KOPT-K1 (cell line): ENCODE measurements around the gene CCKAR.

Experiments used
- H3K27ac ChIP-seq: fragments of 200-600 bp; sonication (generic); 2 replicates; pipeline ENCODE4 v1.5.1; 2016; ENCODE audit warnings: antibody characterized with exemption, mild to moderate bottlenecking, low read depth, low read length; ENCODE audit not compliant: poor library complexity, severe bottlenecking
- H3K36me3 ChIP-seq: fragments of 200-600 bp; sonication (generic); 2 replicates; pipeline ENCODE4 v1.5.1; 2017; ENCODE audit warnings: antibody characterized with exemption, mild to moderate bottlenecking, low read length, moderate library complexity; ENCODE audit not compliant: insufficient read depth
- H3K9me3 ChIP-seq: fragments of 200-600 bp; sonication (generic); 2 replicates; pipeline ENCODE4 v1.5.1; 2017; ENCODE audit warnings: antibody characterized with exemption, low read length, mild to moderate bottlenecking; ENCODE audit not compliant: insufficient read depth, poor library complexity, severe bottlenecking

Gene CCKAR, protein sequence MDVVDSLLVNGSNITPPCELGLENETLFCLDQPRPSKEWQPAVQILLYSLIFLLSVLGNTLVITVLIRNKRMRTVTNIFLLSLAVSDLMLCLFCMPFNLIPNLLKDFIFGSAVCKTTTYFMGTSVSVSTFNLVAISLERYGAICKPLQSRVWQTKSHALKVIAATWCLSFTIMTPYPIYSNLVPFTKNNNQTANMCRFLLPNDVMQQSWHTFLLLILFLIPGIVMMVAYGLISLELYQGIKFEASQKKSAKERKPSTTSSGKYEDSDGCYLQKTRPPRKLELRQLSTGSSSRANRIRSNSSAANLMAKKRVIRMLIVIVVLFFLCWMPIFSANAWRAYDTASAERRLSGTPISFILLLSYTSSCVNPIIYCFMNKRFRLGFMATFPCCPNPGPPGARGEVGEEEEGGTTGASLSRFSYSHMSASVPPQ

DNA sequence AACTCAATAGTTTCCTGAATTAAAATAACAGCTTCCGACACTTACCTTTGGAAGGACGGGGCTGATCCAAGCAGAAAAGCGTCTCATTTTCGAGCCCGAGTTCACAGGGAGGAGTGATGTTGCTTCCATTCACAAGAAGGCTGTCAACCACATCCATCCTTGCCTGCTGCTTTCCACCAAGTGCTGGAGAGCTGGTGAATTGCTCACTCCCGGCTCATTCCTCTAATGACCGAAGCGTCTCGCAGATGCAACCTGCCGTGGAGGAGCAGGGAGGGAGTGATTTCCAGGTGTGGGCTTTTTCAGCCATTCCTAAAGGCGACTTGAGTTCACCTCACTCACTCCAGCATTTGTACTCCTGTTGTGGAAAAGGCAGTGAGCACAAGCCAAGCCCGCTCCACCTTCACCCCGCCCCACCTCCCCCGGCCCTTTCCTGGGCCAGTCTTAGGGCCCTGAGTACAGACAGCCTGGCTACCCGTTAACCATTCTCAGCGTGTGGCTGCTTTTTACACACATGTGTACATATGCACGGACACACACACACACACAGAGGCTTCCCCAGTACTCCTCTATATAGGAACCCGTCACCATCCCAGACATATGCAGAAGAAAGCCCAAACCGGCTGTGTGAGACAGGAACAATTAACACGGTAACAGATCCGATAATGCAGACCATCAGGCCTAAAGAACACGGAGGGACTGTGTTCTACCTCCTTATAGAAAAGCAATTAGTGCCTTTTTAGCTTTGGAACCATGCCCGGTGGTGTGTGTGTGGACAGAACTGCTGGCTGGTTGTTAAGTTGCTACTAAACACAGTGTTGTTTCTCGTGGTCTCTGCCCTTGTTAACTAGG, at the start of gene CCKAR:
TSS of gene CCKAR (minus strand) at position 374 of the 849 bp plus-strand sequence. CDS start at position 157, 217 bp downstream.
- H3K9me3 ChIP-seq: peaks cover 8% of the 10 kb centered on the region
- H3K27ac ChIP-seq: no peak within 1 kb of the TSS
- no peaks in the 10 kb centered on the region for H3K36me3 ChIP-seq

- H3K36me3 ChIP-seq: no peaks in the 10 kb centered on the region
- no peak overlapping the region for H3K27ac ChIP-seq
- no peaks in the 10 kb centered on the region for H3K9me3 ChIP-seq
Measured at GRCh38 chr4:26533685-26534084, 43.4 kb upstream of the CCKAR start.

DNA sequence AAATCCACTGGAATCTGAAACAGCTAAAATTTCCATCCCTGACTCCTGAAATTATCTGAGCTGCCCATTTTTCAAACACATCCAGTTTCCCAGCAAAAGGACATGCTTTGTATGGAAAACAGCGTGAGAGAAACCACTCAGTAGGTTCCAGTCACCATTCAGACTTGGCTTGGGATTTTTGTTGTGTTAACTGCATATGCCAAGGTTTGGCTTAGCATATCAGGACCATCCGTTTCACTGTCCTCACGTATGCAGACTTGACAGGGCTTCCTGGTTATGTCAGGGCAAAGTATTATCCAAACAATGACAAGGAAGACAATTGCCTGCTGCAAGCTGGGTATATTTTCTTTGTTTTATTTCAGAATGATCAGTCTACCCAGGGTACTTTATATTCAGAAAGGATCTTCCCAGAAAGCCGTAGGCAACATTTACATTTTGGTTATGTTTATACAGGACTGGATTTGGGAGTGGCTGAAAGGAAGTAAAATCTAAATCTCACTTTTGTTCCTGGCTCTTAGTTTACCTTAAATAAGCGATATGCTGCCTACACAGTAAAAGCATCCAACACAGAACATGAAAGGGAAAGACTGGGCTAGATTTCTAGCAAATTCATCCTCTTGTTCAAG, 41.3 kb upstream of the CCKAR start:
- Histone ChIP-seq H3K27ac (no peak overlapping the region), H3K36me3 (no peaks in the 10 kb centered on the region), H3K9me3 (no peaks in the 10 kb centered on the region)

DNA sequence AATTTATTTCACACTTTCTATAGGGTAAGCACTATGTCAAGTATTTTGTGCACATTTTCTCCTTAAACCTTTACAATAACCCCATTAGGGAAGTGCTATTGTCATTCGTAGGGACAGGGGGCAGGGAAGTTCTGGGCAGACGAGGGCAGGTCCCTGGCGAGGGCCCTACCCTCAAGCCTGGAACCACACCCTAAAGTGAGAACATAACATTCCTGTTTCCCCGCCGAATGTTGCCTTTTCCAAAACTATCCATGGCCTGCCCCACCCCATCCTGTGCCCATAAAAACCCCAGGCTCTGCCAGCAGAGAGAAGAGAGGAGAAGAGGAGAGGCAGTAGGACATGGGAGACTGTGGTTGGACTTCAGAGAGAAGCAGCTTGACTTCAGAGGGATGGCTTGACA, 39.8 kb upstream of the CCKAR start:
- no peaks in the 10 kb centered on the region for H3K9me3 ChIP-seq
- no peak overlapping the region for H3K27ac ChIP-seq
- H3K36me3 ChIP-seq: no peaks in the 10 kb centered on the region

GRCh38 chr4:26529479-26529878, 39.2 kb upstream of the CCKAR start:
- Histone ChIP-seq H3K9me3 (no peaks in the 10 kb centered on the region), H3K27ac (no peak overlapping the region), H3K36me3 (no peaks in the 10 kb centered on the region)

DNA sequence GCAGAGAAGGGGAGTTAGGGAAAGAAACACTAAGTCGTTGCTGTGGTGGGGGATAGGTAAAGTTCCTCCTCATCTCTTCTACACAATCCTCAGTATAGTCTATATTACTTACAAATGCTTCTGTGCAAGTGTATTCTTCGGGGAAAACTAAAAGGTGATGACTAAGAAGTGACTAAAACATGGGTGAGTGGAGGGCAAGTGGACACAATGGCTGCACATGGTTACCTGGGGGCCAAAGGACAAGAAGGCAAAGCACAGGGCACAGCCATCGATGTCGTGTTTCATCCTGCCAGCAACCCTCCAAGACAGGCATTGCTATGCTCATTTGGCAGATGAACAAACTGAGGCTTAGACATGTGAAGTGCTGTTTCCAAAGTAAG, 35.5 kb upstream of the CCKAR start:
- H3K27ac ChIP-seq: no peak overlapping the region
- no peaks in the 10 kb centered on the region for H3K9me3 ChIP-seq
- H3K36me3 ChIP-seq: no peaks in the 10 kb centered on the region

- H3K36me3 ChIP-seq: no peaks in the 10 kb centered on the region
- no peak overlapping the region for H3K27ac ChIP-seq
Measured at GRCh38 chr4:26525136-26525770, 35.0 kb upstream of the CCKAR start.

GRCh38 chr4:26524011-26524410, 33.7 kb upstream of the CCKAR start:
- Histone ChIP-seq H3K36me3 (no peaks in the 10 kb centered on the region), H3K27ac (no peak overlapping the region), H3K9me3 (no peaks in the 10 kb centered on the region)

More at GRCh38 chr4:26525136-26525770, 35.0 kb upstream of the CCKAR start:
- no peaks in the 10 kb centered on the region for H3K9me3 ChIP-seq

DNA sequence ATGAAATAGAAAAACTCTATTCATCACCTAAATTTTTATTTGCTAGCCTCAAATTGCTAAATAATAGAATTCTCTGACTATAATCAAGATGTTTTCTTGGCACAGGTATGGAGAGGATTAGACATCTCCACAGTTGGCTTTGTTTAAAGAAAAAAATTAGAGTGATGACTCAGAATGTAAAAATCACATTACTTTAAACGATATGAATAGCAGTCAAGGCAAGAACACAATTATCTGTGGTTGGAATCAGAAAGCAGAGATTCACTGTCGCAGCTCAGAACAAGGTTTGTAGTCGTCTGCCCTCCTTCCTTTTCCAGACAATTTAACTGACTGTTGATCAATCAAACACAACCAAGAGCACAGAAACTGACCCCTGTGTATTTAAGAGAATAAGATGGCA, 32.2 kb upstream of the CCKAR start:
- Histone ChIP-seq H3K27ac (no peak overlapping the region), H3K9me3 (no peaks in the 10 kb centered on the region), H3K36me3 (no peaks in the 10 kb centered on the region)

GRCh38 chr4:26520728-26521450, 30.6 kb upstream of the CCKAR start:
- Histone ChIP-seq H3K9me3 (no peaks in the 10 kb centered on the region), H3K27ac (no peak overlapping the region), H3K36me3 (no peaks in the 10 kb centered on the region)

DNA sequence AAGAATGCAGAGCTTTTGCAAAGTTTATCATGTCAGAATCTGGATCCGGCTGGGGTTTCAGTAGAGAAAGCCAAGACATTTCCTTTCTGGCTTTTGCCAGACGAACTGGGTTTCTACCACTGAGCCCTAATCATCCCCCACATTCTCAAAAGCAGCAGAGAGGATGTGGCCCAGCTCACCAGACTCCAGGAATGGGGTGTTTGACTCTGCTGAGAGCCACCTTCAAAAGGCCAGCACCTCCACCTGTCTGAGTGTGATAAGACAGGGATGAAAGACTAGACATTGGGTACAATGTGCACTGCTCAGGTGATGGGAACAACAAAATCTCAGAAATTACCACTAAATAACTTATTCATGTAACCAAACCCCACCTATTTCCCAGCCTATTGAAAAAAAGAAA, 25.7 kb upstream of the CCKAR start:
- Histone ChIP-seq H3K9me3 (no peaks in the 10 kb centered on the region), H3K27ac (no peak overlapping the region), H3K36me3 (no peaks in the 10 kb centered on the region)

DNA sequence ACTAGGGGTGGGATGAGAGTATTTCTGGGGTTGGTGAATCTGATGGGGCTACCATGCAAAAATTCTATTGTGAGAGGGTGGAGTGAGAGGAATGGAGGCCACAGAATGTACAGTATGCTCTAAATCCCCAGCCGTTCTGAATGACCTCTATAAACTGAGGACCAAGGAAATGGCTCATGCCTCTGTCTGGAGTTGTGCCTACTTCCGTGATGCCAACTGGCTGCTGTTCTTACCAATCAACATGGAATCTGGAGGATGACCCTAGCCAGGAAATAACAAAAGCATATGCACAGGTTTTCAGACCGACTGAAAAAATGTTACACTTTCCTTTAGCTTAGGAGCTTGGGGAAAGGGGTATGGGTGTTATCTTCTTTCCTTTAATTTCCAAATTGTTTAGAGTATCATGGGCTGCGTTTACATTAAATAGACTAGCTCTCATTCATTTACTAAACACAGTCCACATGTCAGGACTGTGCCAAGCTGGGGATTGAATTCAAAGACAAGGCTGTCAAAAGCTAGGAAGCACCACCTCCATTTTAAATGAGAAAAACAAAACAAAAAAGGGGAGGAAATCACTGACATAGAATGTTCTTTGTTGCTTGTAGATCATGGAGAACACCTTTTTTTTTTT, 20.2 kb upstream of the CCKAR start:
- Histone ChIP-seq H3K27ac (no peak overlapping the region), H3K36me3 (no peaks in the 10 kb centered on the region), H3K9me3 (no peaks in the 10 kb centered on the region)

DNA sequence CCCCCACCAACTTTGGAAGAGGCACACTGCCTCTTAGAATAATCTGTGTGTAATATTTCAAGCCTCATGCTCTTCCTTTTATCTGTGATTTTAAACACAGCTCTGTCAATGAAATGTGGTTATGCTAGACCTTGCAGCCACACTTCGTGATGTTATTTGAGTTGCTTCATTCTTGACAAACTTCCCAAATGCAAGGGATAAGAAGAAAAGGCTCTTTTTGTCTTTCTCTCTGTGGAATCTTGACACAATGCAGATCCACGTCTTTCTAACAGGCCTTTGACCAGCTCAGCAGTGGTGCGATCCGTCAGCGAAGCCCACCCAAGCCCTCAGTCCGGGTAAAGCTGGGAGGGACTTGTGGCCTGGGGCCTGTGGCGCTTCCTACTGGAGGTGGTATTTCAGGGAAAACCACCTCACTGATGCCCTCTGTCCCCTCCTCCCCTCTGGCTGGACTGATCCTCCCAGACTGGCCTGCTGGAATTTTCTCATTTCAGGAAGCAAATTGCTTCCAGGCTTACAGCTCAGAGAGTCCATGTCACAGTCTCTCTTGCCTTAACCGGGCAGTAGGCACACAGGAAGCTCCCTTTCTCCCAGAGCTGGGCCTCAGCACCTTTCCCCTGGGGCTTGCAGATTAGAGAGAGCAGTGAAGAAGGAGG, 19.5 kb upstream of the CCKAR start:
- Histone ChIP-seq H3K36me3 (no peaks in the 10 kb centered on the region), H3K9me3 (no peaks in the 10 kb centered on the region), H3K27ac (no peak overlapping the region)
